ENCODE measurements around the gene ZBTB9.

Gene ZBTB9

DNA sequence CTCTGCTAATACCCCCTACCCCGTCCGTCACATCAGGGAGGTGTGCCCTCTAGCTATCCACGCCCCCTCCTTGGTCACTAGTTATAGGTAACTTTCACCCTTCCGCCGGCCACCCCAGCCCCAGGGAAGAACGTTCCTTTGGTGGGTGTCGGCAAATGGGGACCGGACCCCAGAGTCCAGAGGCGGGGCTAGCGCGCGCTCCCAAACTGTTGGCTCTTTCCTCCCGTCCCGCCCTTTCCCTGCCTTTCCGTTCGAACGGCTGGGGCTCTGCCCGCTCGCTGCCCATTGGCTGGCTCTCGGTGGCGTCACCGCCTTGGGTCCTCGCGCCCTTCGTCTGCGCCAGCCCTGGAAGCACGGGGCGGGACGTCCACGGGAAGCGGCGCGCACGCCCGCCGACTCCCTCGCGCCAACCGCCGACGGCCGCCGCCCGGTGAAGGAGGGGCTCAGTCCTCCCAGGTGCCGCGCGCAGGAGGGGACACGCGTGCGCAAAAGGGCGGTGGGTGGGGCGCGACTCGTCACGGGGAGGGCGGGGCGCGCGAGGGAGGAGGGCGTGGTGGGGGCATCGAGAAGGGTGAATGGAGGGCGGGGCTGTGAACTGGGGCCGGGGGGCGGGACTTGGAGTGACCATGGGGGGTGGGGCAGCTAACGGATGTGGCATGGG, 44.2 kb upstream of the ZBTB9 start:
- H3K4me1 ChIP-seq (ENCODE audit: control insufficient read depth, low read depth, low read length), result no peaks in the 10 kb centered on the region
- no peak overlapping the region for H2BK5ac ChIP-seq (ENCODE audit: low read length)
- WGBS (ENCODE audit: extremely low coverage, insufficient coverage, low lambda C conversion rate), result no CpG with 5 or more reads among the region's 65 CpGs
- peak overlapping the region; percentile 10 for H2BK120ac ChIP-seq (ENCODE audit: low read depth, low read length)
- H3K18ac ChIP-seq (ENCODE audit: low read length), result peak overlapping the region; percentile 93
- H2BK15ac ChIP-seq (replicated peaks; ENCODE audit: low read depth), result no peak overlapping the region
- peak overlapping the region; percentile 93 for H3K4ac ChIP-seq (ENCODE audit: low read depth, low read length)
- peak overlapping the region; percentile 64 for H3K4me2 ChIP-seq (ENCODE audit: low read length)
- peaks cover 3% of the 10 kb centered on the region for H3K79me2 ChIP-seq (ENCODE audit: control insufficient read depth, insufficient read depth, low read length)
- H3K23ac ChIP-seq (ENCODE audit: low read length), result no peak overlapping the region
- peak overlapping the region; percentile 80 for H3K9ac ChIP-seq (ENCODE audit: low read length)
- H3K56ac ChIP-seq (ENCODE audit: low read length), result peak overlapping the region; percentile 95
- peaks cover 17% of the 10 kb centered on the region for H3K36me3 ChIP-seq (ENCODE audit: control insufficient read depth, insufficient read depth, low read length)
- H4K8ac ChIP-seq (ENCODE audit: low read depth, low read length), result no peak overlapping the region
- peak overlapping the region; percentile 71 for H3K27ac ChIP-seq (ENCODE audit: low read depth, low read length)
- no peak overlapping the region for H2AK5ac ChIP-seq (ENCODE audit: low read length)
- no peak overlapping the region for H4K5ac ChIP-seq (ENCODE audit: low read length)
- peak; percentile 99 for DNase-seq
- H3K79me1 ChIP-seq (ENCODE audit: low read length), result peaks cover 8% of the 10 kb centered on the region
- no peaks in the 10 kb centered on the region for H3K27me3 ChIP-seq (ENCODE audit: insufficient read depth, low read length, poor library complexity)
- peak overlapping the region; percentile 25 for H3K4me3 ChIP-seq (ENCODE audit: low read length)

DNA sequence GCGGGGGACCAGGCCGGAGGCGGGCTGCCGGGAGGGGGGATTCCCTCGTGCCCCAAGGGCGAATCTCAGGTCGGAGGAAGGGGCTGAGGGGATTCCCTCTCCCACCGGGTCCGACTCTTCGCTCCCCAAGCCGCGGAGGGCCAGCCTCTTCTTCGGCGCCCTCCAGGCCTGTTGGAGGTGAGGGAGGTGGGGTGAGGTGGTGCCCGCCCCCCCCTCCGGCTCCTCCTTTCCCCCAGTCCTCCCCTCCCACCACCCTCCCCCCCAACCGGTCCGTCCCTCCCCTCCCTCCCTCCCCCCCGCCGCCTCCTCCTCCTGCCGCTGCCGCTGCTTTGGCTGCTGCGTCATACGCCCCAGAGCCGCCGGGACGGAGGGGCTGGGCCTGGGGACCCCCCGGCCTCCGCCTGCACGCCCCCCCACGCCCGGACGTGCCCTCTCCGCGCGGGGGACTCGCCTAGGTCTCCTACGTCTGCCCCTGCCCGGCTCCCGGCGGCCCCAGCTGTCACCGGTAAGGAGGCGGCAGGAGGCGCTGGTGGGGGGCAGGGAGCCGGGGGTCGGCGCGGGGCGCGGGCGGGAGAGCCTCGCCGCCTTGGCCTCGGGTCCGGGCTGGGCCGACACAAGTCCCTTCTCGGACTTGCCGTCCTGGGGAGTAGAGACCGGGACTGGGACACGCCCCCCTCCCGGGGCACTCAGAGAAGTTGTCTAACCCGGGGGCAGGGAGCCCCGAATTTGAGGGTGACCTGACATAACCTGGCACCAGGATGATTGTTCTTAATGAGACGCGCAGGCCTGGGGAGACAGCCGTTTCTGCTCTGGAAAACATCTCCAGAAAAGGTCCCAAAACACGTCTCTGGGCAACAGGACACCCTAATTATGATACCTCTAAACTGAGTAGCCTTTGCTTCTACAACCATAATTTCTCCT, 43.4 kb upstream of the ZBTB9 start, which contains the start of gene PHF1:
Gene PHF1 (plus strand): TSS at position 304 of the 921 bp plus-strand sequence. CDS start 1,250 bp downstream, outside the sequence.
- H4K5ac ChIP-seq (ENCODE audit: low read length), result no peak within 1 kb of the TSS
- peak within 1 kb of the TSS; percentile 66 for H3K23ac ChIP-seq (ENCODE audit: low read length)
- H2BK120ac ChIP-seq (ENCODE audit: low read depth, low read length), result peak within 1 kb of the TSS; percentile 48
- H3K27ac ChIP-seq (ENCODE audit: low read depth, low read length), result peak within 1 kb of the TSS; percentile 90
- peak within 1 kb of the TSS; percentile 90 for H3K4me2 ChIP-seq (ENCODE audit: low read length)
- peak within 1 kb of the TSS; percentile 93 for H3K18ac ChIP-seq (ENCODE audit: low read length)
- no peak within 1 kb of the TSS for H2BK15ac ChIP-seq (replicated peaks; ENCODE audit: low read depth)
- DNase-seq, result no peak
- peak within 1 kb of the TSS; percentile 95 for H3K56ac ChIP-seq (ENCODE audit: low read length)
- no peak within 1 kb of the TSS for H4K8ac ChIP-seq (ENCODE audit: low read depth, low read length)
- peak within 1 kb of the TSS; percentile 92 for H2BK5ac ChIP-seq (ENCODE audit: low read length)
- H3K79me2 ChIP-seq (ENCODE audit: control insufficient read depth, insufficient read depth, low read length), result peaks cover 9% of the 10 kb centered on the region
- peaks cover 11% of the 10 kb centered on the region for H3K36me3 ChIP-seq (ENCODE audit: control insufficient read depth, insufficient read depth, low read length)
- peaks cover 11% of the 10 kb centered on the region for H3K79me1 ChIP-seq (ENCODE audit: low read length)
- no peak within 1 kb of the TSS for H2AK5ac ChIP-seq (ENCODE audit: low read length)
- peak within 1 kb of the TSS; percentile 81 for H3K9ac ChIP-seq (ENCODE audit: low read length)
- no peaks in the 10 kb centered on the region for H3K4me1 ChIP-seq (ENCODE audit: control insufficient read depth, low read depth, low read length)
- no CpG with 5 or more reads among the region's 67 CpGs for WGBS (ENCODE audit: extremely low coverage, insufficient coverage, low lambda C conversion rate)
- H3K4me3 ChIP-seq (ENCODE audit: low read length), result peak within 1 kb of the TSS; percentile 75
- peak within 1 kb of the TSS; percentile 93 for H3K4ac ChIP-seq (ENCODE audit: low read depth, low read length)
- no peaks in the 10 kb centered on the region for H3K27me3 ChIP-seq (ENCODE audit: insufficient read depth, low read length, poor library complexity)

DNA sequence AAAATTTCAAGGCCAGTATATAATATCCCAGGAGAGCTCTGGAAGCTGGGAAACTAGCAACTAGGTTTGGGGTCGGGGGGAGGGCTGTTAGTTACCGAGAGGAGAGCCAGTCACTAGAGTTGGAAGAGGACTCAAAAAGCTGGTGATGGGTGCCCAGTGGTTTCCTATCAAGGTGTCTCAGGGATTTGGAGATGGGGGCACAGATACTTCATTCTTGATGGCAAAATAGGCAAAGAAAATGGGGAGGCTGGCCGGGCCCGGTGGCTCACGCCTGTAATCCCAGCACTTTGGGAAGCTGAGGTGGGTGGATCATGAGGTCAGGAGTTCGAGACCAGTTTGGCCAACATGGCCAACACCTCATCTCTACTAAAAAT, 42.8 kb upstream of the ZBTB9 start:
- Histone ChIP-seq H3K27ac (ENCODE audit: low read depth, low read length) (no peak overlapping the region), H3K9ac (ENCODE audit: low read length) (peak overlapping the region; percentile 78), H3K4ac (ENCODE audit: low read depth, low read length) (no peak overlapping the region), H4K8ac (ENCODE audit: low read depth, low read length) (no peak overlapping the region), H3K23ac (ENCODE audit: low read length) (no peak overlapping the region), H2AK5ac (ENCODE audit: low read length) (no peak overlapping the region), H3K27me3 (ENCODE audit: insufficient read depth, low read length, poor library complexity) (no peaks in the 10 kb centered on the region), H2BK120ac (ENCODE audit: low read depth, low read length) (no peak overlapping the region), H3K36me3 (ENCODE audit: control insufficient read depth, insufficient read depth, low read length) (peaks cover 5% of the 10 kb centered on the region), H3K79me2 (ENCODE audit: control insufficient read depth, insufficient read depth, low read length) (peaks cover 14% of the 10 kb centered on the region), H2BK15ac (replicated peaks; ENCODE audit: low read depth) (no peak overlapping the region), H3K18ac (ENCODE audit: low read length) (no peak overlapping the region), H3K4me1 (ENCODE audit: control insufficient read depth, low read depth, low read length) (no peaks in the 10 kb centered on the region), H4K5ac (ENCODE audit: low read length) (no peak overlapping the region), H3K4me2 (ENCODE audit: low read length) (peak overlapping the region; percentile 90), H3K79me1 (ENCODE audit: low read length) (peaks cover 13% of the 10 kb centered on the region), H2BK5ac (ENCODE audit: low read length) (no peak overlapping the region), H3K56ac (ENCODE audit: low read length) (peak overlapping the region; percentile 87), H3K4me3 (ENCODE audit: low read length) (peak overlapping the region; percentile 75)
- DNase-seq, result no peak
- no CpG with 5 or more reads among the region's 6 CpGs for WGBS (ENCODE audit: extremely low coverage, insufficient coverage, low lambda C conversion rate)

DNA sequence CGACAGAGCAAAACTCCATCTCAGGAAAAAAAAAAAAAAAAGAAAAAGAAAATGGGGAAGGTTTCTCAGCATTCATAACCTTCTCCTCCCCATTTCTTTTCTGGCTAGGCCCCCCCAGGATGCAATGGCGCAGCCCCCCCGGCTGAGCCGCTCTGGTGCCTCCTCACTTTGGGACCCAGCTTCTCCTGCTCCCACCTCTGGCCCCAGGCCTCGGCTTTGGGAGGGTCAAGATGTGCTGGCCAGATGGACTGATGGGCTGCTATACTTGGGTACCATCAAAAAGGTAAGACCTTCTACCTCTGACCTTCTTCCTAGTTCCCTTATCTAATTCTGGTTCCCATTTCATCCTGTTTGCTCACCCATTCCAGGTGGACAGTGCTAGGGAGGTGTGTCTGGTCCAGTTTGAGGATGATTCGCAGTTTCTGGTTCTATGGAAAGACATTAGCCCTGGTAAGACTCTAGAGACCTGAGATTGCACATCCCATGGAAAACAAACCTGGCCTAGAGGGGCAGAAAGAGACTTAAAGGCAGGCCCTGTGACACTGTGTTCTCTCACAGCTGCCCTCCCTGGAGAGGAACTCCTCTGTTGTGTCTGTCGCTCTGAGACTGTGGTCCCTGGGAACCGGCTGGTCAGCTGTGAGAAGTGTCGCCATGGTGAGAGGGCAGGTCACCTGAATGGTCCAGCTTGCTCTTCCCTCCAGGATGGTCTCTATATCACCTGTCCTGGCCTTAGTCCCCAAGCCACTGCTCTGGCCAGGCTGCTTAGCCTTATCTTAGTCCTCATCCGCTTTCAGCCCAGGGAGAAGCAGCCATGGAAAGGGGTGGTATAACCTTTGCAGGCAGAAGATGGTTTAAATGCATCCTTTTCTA, 42.0 kb upstream of the ZBTB9 start:
- Histone ChIP-seq H3K79me2 (ENCODE audit: control insufficient read depth, insufficient read depth, low read length) (peaks cover 22% of the 10 kb centered on the region), H4K8ac (ENCODE audit: low read depth, low read length) (no peak overlapping the region), H3K27me3 (ENCODE audit: insufficient read depth, low read length, poor library complexity) (no peaks in the 10 kb centered on the region), H3K18ac (ENCODE audit: low read length) (no peak overlapping the region), H2BK5ac (ENCODE audit: low read length) (no peak overlapping the region), H3K9ac (ENCODE audit: low read length) (no peak overlapping the region), H2AK5ac (ENCODE audit: low read length) (no peak overlapping the region), H4K5ac (ENCODE audit: low read length) (no peak overlapping the region), H3K4ac (ENCODE audit: low read depth, low read length) (no peak overlapping the region), H3K56ac (ENCODE audit: low read length) (no peak overlapping the region), H3K4me2 (ENCODE audit: low read length) (no peak overlapping the region), H3K36me3 (ENCODE audit: control insufficient read depth, insufficient read depth, low read length) (peaks cover 3% of the 10 kb centered on the region), H2BK15ac (replicated peaks; ENCODE audit: low read depth) (no peak overlapping the region), H2BK120ac (ENCODE audit: low read depth, low read length) (no peak overlapping the region), H3K4me1 (ENCODE audit: control insufficient read depth, low read depth, low read length) (no peaks in the 10 kb centered on the region), H3K23ac (ENCODE audit: low read length) (no peak overlapping the region), H3K4me3 (ENCODE audit: low read length) (no peak overlapping the region), H3K79me1 (ENCODE audit: low read length) (peaks cover 16% of the 10 kb centered on the region), H3K27ac (ENCODE audit: low read depth, low read length) (no peak overlapping the region)
- DNase-seq, result no peak
- WGBS (ENCODE audit: extremely low coverage, insufficient coverage, low lambda C conversion rate), result no CpG with 5 or more reads among the region's 10 CpGs

DNA sequence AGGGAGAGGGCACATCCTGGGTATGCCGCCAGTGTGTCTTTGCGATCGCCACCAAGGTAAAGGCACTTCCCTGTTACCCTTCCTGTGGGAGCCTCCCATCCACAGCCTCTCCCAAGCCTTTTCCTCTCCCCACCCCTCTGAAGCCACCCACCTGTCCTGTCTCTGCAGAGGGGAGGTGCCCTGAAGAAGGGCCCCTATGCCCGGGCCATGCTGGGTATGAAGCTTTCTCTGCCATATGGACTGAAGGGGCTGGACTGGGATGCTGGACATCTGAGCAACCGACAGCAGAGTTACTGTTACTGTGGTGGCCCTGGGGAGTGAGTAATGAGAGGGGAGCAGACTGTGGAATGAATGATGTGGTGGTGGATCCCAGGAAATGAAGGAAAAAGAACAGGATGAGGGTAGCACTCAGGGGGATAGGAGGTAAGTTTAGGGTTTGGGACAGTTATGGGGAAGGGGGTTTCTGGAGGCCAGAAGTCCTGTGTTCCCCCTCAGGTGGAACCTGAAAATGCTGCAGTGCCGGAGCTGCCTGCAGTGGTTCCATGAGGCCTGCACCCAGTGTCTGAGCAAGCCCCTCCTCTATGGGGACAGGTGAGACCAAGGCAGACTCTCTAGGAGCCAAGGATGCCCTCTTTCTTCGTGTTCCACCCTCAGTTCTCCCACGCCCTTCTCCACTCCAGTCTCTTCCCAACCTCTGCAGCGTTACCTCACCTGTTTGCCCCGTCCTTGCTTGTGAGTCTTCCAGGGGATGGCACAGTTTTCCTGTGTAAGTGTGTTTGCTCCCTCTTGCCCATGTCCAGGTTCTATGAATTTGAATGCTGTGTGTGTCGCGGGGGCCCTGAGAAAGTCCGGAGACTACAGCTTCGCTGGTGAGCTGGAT, 40.9 kb upstream of the ZBTB9 start:
- Histone ChIP-seq H2BK5ac (ENCODE audit: low read length) (no peak overlapping the region), H3K79me1 (ENCODE audit: low read length) (peaks cover 16% of the 10 kb centered on the region), H3K4me3 (ENCODE audit: low read length) (no peak overlapping the region), H2BK120ac (ENCODE audit: low read depth, low read length) (no peak overlapping the region), H4K5ac (ENCODE audit: low read length) (no peak overlapping the region), H3K79me2 (ENCODE audit: control insufficient read depth, insufficient read depth, low read length) (peaks cover 23% of the 10 kb centered on the region), H3K56ac (ENCODE audit: low read length) (no peak overlapping the region), H3K4me1 (ENCODE audit: control insufficient read depth, low read depth, low read length) (peaks cover under 1% of the 10 kb centered on the region), H3K27ac (ENCODE audit: low read depth, low read length) (no peak overlapping the region), H3K9ac (ENCODE audit: low read length) (no peak overlapping the region), H2BK15ac (replicated peaks; ENCODE audit: low read depth) (no peak overlapping the region), H3K36me3 (ENCODE audit: control insufficient read depth, insufficient read depth, low read length) (peaks cover 3% of the 10 kb centered on the region), H3K4me2 (ENCODE audit: low read length) (no peak overlapping the region), H4K8ac (ENCODE audit: low read depth, low read length) (no peak overlapping the region), H3K27me3 (ENCODE audit: insufficient read depth, low read length, poor library complexity) (no peaks in the 10 kb centered on the region), H3K4ac (ENCODE audit: low read depth, low read length) (no peak overlapping the region), H3K18ac (ENCODE audit: low read length) (no peak overlapping the region), H2AK5ac (ENCODE audit: low read length) (no peak overlapping the region), H3K23ac (ENCODE audit: low read length) (peak overlapping the region; percentile 34)
- DNase-seq, result no peak
- no CpG with 5 or more reads among the region's 14 CpGs for WGBS (ENCODE audit: extremely low coverage, insufficient coverage, low lambda C conversion rate)

All from mesendoderm (in vitro differentiated cells).